NCI-H2227 (cell line): Measurements from ENCODE around the gene COL6A5.
"Not testable (repeated sequence)": the region's sequence is repeated elsewhere in the genome, so short reads cannot be mapped to it uniquely, and the experiment has no call there.

Experiments used
- DNase-seq: peaks from one replicate; lab custom pipeline; 2025; ENCODE audit not compliant: unreplicated experiment; lab: John Stamatoyannopoulos, UW

Gene COL6A5, protein sequence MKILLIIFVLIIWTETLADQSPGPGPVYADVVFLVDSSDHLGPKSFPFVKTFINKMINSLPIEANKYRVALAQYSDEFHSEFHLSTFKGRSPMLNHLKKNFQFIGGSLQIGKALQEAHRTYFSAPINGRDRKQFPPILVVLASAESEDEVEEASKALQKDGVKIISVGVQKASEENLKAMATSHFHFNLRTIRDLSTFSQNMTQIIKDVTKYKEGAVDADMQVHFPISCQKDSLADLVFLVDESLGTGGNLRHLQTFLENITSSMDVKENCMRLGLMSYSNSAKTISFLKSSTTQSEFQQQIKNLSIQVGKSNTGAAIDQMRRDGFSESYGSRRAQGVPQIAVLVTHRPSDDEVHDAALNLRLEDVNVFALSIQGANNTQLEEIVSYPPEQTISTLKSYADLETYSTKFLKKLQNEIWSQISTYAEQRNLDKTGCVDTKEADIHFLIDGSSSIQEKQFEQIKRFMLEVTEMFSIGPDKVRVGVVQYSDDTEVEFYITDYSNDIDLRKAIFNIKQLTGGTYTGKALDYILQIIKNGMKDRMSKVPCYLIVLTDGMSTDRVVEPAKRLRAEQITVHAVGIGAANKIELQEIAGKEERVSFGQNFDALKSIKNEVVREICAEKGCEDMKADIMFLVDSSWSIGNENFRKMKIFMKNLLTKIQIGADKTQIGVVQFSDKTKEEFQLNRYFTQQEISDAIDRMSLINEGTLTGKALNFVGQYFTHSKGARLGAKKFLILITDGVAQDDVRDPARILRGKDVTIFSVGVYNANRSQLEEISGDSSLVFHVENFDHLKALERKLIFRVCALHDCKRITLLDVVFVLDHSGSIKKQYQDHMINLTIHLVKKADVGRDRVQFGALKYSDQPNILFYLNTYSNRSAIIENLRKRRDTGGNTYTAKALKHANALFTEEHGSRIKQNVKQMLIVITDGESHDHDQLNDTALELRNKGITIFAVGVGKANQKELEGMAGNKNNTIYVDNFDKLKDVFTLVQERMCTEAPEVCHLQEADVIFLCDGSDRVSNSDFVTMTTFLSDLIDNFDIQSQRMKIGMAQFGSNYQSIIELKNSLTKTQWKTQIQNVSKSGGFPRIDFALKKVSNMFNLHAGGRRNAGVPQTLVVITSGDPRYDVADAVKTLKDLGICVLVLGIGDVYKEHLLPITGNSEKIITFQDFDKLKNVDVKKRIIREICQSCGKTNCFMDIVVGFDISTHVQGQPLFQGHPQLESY (N-terminal part only)

GRCh38 chr3:130345487-130346079 is at the start of gene COL6A5:
COL6A5 (plus strand) TSS chr3:130345672; CDS start chr3:130373639, 27,967 bp downstream.
- DNase-seq: no peak

- no peak for DNase-seq
Observed at GRCh38 chr3:130299531-130299930, 45.9 kb upstream of the COL6A5 start.

- no peak for DNase-seq
Observed at GRCh38 chr3:130300888-130301287, 44.6 kb upstream of the COL6A5 start.

- DNase-seq: no peak
Observed at GRCh38 chr3:130310109-130310508, 35.4 kb upstream of the COL6A5 start.

DNA sequence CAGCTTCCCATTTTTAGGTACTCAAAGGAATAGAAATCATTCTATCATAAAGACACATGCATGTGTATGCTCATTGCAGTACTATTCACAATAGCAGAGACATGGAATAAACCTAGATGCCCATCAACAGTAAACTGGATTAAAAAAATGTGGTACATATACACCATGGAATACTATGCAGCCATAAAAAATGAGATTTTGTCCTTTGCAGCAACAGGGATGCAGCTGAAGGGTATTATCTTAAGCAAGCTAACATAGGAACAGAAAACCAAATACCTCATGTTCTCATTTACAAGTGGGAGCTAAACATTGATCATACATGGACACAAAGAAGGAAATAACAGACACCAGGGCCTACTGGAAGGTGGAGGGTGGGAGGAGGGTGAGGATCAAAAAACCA is 33.1 kb upstream of the COL6A5 start:
- no peak for DNase-seq

DNA sequence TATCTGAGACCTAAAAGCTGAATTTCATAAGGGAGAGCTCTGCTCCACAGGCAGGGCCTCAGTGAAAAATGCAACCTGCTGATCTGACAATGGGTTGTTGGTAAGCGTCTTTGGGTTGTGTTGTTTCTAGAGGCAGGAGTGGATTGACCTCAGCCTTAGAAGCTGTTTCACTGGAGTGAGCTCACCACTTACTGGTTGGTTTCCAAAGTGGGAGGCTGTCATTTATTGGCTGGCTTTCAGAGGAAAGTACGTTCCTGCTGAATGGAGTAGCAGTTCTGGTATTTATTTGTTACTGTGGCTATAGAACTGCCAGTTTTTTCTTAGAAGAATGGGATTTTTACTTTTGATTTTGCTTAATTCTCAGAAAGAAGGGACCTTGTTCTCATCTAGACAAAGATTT is 29.3 kb upstream of the COL6A5 start:
- DNase-seq: no peak

DNA sequence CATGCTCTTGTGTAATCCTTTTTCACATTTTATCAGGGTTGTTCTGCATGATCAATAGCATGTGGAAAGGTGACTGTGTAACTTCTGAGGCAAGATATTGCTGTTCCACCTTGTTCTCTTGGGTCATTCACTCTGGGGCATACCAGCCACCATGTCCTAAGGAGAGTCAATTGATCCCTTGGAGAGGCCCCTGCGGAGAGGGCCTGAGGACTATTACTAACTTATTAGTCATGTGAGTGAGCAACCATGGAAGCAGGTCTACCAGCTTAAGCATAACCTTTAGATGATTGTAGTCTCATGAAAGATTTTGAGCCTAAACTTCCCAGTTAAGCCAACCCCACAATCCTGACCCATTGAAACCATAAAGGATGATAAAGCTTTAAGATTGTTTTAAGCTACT is 22.0 kb upstream of the COL6A5 start:
- no peak for DNase-seq

- DNase-seq: no peak
Observed at GRCh38 chr3:130340766-130341165, 4.7 kb upstream of the COL6A5 start.

DNA sequence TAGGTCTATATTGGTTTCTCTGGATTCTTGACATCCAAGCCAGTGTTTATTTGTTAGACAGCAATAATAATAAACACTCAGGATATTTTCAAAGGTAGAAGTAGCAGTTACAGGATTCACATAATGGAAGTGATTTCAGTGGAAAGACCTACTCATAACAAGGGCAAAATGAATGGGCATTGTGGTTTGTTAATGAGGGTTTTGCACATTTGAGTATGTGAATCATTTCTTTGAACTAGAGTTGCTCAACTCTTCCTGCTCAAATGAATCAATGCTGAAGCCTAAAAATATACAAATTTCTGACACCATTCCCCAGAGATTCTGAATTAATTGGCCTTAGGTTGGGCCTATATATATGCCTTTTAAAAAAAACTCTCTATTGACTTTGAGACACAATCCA is 4.1 kb upstream of the COL6A5 start:
- DNase-seq: no peak

- DNase-seq: no peak
Observed at GRCh38 chr3:130341882-130342281, 3.6 kb upstream of the COL6A5 start.

DNA sequence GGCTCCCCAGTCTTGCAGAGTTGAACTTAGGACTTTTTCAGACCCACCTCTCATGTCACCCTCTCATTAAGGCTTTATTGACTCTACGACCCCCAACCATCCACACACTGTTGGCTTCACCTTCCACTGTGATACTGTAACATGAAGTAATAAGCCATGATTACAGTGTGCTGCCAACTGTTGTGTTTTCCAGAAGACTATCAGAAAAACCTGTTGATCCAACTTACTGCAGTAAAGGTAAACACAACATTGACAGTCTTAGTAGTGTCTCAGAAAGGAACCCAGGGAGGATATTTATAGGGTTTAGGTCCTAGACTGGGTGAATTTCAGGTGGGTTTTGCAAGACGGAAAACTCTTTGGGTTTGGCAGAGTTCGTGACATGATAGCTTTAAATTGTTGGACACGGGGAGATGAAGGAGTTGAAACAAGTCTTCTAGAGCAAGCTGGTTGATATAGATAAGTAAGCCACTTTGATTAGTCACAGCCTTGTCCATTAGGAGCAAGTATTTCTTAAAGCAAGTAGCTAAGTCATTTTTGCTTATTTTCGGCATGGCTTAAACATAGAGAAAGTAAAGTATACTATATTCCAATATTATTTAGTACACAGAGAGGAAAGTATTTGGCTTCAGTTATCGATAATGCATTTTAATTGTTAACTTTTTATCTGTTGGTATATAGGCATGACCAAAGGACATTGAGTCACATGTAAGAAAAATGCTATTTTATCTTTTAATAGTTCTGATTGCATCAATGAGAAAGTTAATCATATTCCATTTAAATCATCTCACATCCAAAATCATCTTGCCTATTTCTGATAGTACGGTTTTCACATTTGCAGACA is 2.4 kb upstream of the COL6A5 start:
- no peak for DNase-seq

- DNase-seq: not testable (repeated sequence)
Observed at GRCh38 chr3:130348258-130348657, 2.8 kb downstream of the COL6A5 start.

DNA sequence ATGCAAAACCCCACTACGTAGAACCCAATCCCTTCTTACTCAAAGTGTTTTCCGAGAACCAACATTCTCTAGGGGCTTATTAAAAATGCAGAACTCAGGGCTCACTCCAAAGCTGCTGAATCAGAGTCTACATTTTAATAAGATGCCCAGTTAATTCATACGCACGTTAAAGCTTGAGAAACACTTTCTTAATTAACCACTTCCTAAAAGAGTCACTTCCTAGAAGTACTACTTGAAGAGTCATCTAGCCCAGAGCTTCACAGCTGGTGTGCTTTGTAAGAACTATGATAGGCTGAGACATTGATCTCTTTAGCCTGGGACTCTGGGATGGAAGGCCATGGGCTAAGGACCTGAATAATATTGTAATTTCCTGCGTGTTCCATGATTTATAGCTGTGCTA is 9.0 kb downstream of the COL6A5 start:
- DNase-seq: no peak

DNA sequence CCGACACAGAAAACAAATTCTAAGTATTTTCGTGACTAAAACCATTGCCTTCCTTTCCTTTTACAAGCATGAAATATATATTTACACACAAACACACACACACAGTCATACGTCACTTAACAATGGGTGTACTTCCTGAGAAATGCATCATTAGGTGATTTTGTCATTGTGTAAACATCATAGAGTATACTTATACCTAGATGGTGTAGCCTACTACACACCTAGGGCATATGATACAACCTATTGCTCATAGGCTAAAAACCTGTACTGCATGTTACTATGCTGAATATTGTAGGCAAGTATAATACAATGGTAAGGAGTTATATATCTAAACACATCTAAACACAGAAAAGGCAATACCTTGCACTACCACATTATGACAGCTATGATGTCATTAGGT is 28.6 kb downstream of the COL6A5 start:
- no peak for DNase-seq

DNA sequence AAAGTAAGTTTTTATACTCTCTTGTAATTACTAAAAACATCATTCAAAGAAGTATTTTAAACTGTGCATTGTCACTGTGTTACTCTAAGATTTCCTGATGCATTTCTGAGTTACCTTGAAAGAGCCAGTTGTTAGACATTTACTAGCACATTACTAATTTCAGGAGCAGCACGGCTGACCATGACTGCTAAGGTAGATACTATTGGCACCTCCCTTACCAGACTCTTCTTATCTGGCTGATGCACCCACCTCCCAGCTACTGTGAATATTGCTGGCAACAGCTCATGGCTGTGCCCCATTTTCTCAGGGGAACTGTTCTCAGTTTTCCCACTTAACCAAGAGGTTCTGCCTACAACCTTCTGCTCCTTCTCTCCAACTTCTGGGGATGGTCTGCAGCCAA is 29.4 kb downstream of the COL6A5 start:
- no peak for DNase-seq

DNA sequence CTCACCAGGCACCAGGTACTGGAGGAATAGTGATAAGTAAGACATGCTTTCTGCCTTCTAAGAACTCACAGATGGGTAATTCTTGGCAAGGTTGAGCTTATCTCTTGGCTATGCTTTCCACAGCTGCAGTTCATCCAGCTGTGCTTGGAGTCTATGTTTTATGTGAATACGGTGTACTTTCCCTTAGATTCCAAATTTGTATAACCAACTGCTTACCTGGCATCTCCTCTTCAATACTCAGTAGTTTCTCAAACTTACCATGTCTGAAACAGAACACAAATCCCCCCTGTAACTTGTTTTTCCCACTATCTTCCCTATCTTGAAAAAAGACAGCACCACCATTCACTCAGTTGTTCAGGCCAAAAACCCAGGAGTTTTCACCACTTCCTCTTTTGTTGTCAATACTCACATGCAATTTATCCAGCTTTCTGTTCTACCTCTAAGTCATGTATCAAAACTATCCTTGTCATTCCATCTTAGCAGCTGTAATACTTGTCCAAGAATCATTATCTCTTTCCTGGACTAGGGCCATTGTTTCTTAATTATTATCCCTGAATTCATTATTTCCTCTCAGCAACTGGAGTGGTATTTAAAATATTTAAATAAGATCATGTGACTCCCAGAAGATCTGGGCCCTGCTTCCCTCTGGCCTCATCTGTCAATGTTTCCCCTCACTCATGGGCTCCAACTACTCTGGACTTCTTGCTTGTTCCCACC is 32.6 kb downstream of the COL6A5 start:
- DNase-seq: no peak

DNA sequence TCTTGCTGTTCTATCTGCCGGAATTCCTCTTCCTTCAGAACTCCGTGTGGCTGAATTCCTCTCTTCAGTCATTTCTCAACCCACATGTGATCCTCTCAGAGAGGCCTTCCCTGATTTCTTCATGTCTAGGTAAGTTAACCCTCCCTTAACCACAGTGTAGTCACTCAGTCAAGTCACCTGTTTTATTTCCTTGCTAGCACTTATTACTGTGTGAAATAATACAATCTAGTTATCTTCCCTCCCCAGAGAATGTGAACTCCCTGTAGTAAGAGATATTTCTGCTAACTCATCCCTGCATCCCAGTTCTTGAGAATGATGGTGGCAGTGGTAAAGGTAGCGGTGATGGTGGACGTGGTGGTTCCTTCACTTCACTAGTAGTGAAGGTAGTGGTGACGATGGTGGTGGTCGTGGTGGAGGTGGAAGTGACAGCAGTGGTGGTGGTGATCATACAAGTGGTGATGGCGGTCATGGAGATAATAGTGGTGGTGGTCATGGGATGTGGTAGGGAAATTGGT is 33.3 kb downstream of the COL6A5 start:
- no peak for DNase-seq

- DNase-seq: no peak
Observed at GRCh38 chr3:130379274-130379673, 33.8 kb downstream of the COL6A5 start.

- DNase-seq: no peak
Observed at GRCh38 chr3:130380398-130380797, 34.9 kb downstream of the COL6A5 start.
